Glutamatergic neuron (in vitro differentiated cells): ENCODE data around the gene MAP2K6. TPM values are rescaled to one million over a fixed set of nuclear protein-coding genes. Genes with fewer than 3 reads are reported as not detected.

Experiments used
- DNase-seq: peaks from one replicate; pipeline ENCODE4 v3.0.0; 2022
- H3K27ac Mint-ChIP-seq: one replicate; pipeline ENCODE4 v1.8.0; 2020; ENCODE audit warnings: mild to moderate bottlenecking, mixed read lengths, inconsistent platforms; ENCODE audit not compliant: unreplicated experiment
- H3K27me3 Mint-ChIP-seq: one replicate; pipeline ENCODE4 v1.8.0; 2020; ENCODE audit warnings: mild to moderate bottlenecking, moderate library complexity, mixed read lengths, inconsistent platforms; ENCODE audit not compliant: unreplicated experiment
- H3K36me3 Mint-ChIP-seq: one replicate; pipeline ENCODE4 v1.8.0; 2020; ENCODE audit warnings: mild to moderate bottlenecking, mixed read lengths, inconsistent platforms; ENCODE audit not compliant: unreplicated experiment
- H3K4me1 Mint-ChIP-seq: one replicate; pipeline ENCODE4 v1.8.0; 2020; ENCODE audit warnings: mild to moderate bottlenecking, low read depth, mixed read lengths, inconsistent platforms; ENCODE audit not compliant: unreplicated experiment
- H3K4me3 Mint-ChIP-seq: one replicate; pipeline ENCODE4 v1.8.0; 2020; ENCODE audit warnings: mild to moderate bottlenecking, mixed read lengths, inconsistent platforms; ENCODE audit not compliant: unreplicated experiment
- H3K9me3 Mint-ChIP-seq: one replicate; pipeline ENCODE4 v1.8.0; 2020; ENCODE audit warnings: mild to moderate bottlenecking, moderate library complexity, mixed read lengths, inconsistent platforms; ENCODE audit not compliant: unreplicated experiment
- CTCF ChIP-seq: fragments of 200-600 bp; sonication (generic); IDR thresholded peaks from one replicate; pipeline ENCODE4 v1.5.0; 2021; ENCODE audit not compliant: partially characterized antibody, unreplicated experiment
- total RNA-seq: library from RNA; stranded (reverse); fragmentation: NEBNext Ultra II Directional; extraction: Animal tissue kit (Norgen Biotek cat#: 25700); gene quantifications from one replicate; pipeline ENCODE4 v1.2.1, GENCODE V29; 2021; ENCODE audit not compliant: unreplicated experiment

MAP2K6 gene
- total RNA-seq, 1 donor from 2014 or later = 28.3 TPM

- Mint-ChIP-seq H3K27me3 (no peaks in the 10 kb centered on the region), H3K36me3 (no peaks in the 10 kb centered on the region), H3K4me1 (no peaks in the 10 kb centered on the region), H3K4me3 (no peak overlapping the region), H3K27ac (no peak overlapping the region), H3K9me3 (no peaks in the 10 kb centered on the region)
- TF ChIP-seq CTCF = no peak
- no peak for DNase-seq
These were observed 17.3 kb downstream of the MAP2K6 start for GRCh38 chr17:69431835-69432234.

- H3K27me3 Mint-ChIP-seq = no peaks in the 10 kb centered on the region
These were observed 18.6 kb downstream of the MAP2K6 start for GRCh38 chr17:69433093-69433492.

GRCh38 chr17:69434164-69434579, 19.7 kb downstream of the MAP2K6 start:
- Mint-ChIP-seq H3K27ac (no peak overlapping the region), H3K9me3 (no peaks in the 10 kb centered on the region), H3K4me1 (no peaks in the 10 kb centered on the region), H3K36me3 (no peaks in the 10 kb centered on the region), H3K4me3 (no peak overlapping the region), H3K27me3 (no peaks in the 10 kb centered on the region)
- no peak for DNase-seq
- no peak for TF ChIP-seq CTCF

More at GRCh38 chr17:69433093-69433492, 18.6 kb downstream of the MAP2K6 start:
- Mint-ChIP-seq H3K36me3 (no peaks in the 10 kb centered on the region), H3K4me1 (no peaks in the 10 kb centered on the region), H3K9me3 (no peaks in the 10 kb centered on the region), H3K27ac (no peak overlapping the region), H3K4me3 (no peak overlapping the region)
- no peak for DNase-seq
- no peak for TF ChIP-seq CTCF

- Mint-ChIP-seq H3K27ac (no peak overlapping the region), H3K4me1 (no peaks in the 10 kb centered on the region), H3K27me3 (no peaks in the 10 kb centered on the region), H3K9me3 (no peaks in the 10 kb centered on the region), H3K4me3 (no peak overlapping the region), H3K36me3 (no peaks in the 10 kb centered on the region)
- no peak for DNase-seq
- TF ChIP-seq CTCF = no peak
These were observed 21.6 kb downstream of the MAP2K6 start for GRCh38 chr17:69435971-69436696.

GRCh38 chr17:69437475-69437874, 23.0 kb downstream of the MAP2K6 start:
- H3K9me3 Mint-ChIP-seq = no peaks in the 10 kb centered on the region
- no peaks in the 10 kb centered on the region for H3K36me3 Mint-ChIP-seq
- H3K4me3 Mint-ChIP-seq = no peak overlapping the region
- H3K27ac Mint-ChIP-seq = no peak overlapping the region
- DNase-seq = no peak
- no peaks in the 10 kb centered on the region for H3K4me1 Mint-ChIP-seq
- no peak for TF ChIP-seq CTCF
- H3K27me3 Mint-ChIP-seq = no peaks in the 10 kb centered on the region
